Testis (tissue), 3 donors: ENCODE data around the gene SPRY4. TPM values are rescaled to one million over a fixed set of nuclear protein-coding genes. Genes with fewer than 3 reads are reported as not detected.

Source experiments
- DNase-seq: peaks from one replicate; pipeline ENCODE4 v3.0.0-alpha.2; 2019
- H3K27ac ChIP-seq, 2 donors: fragments of 200-600 bp; sonication (generic); one replicate each; pipeline ENCODE4 v1.5.1; 2019
- H3K27me3 ChIP-seq: fragments of 200-600 bp; sonication (generic); one replicate; pipeline ENCODE4 v1.5.1; 2019
- H3K36me3 ChIP-seq: fragments of 200-600 bp; sonication (generic); one replicate; pipeline ENCODE4 v1.5.1; 2017; ENCODE audit warnings: low read depth; ENCODE audit errors: missing control alignments
- H3K4me1 ChIP-seq: fragments of 200-600 bp; sonication (generic); one replicate; pipeline ENCODE4 v1.5.1; 2019
- H3K4me3 ChIP-seq, 2 donors: fragments of 200-600 bp; sonication (generic); one replicate each; pipeline ENCODE4 v1.5.1; 2017 to 2019
- H3K9me3 ChIP-seq: fragments of 200-600 bp; sonication (generic); one replicate; pipeline ENCODE4 v1.5.1; 2017
- CTCF ChIP-seq, 3 experiments: fragments of 450-650 bp in 2 of 3; fragments of 200-600 bp in 1 of 3; sonication (generic) in 1 of 3; IDR thresholded peaks; one replicate each; pipeline ENCODE4 v1.5.1; 2016 to 2019; ENCODE audit warnings: antibody characterized with exemption in 3 of 3, mild to moderate bottlenecking in 2 of 3, moderate library complexity in 1 of 3
- POLR2A ChIP-seq: fragments of 450-650 bp; IDR thresholded peaks from one replicate; pipeline ENCODE4 v1.6.1; 2017; ENCODE audit warnings: antibody characterized with exemption, mild to moderate bottlenecking, moderate library complexity
- WGBS, 2 donors: methylation state at CpG; one replicate each; pipeline ENCODE4 v1.1.5; 2018; 5-methylcytosine and 5-hydroxymethylcytosine counted together
- intact Hi-C: fragments of 100-400 bp; cut with DNase I; formaldehyde crosslinking; loops from one replicate; pipeline ENCODE4 v1.15.1; 2023; ENCODE audit warnings: low total_unique reads
- polyA plus RNA-seq: library from polyadenylated mRNA; stranded (reverse); fragments of 350-450 nt; fragmentation: Illumina TruSeq; extraction: RNeasy Lipid Tissue Mini Kit (QIAGEN cat#74804); gene quantifications from one replicate; pipeline ENCODE4 v1.2.3, GENCODE V29; 2014; ENCODE audit warnings: low read depth, low replicate concordance; ENCODE audit not compliant: insufficient read depth
- total RNA-seq, 2 donors: library from RNA; depleted of rRNA; stranded (reverse); fragments of >200 nt; gene quantifications; one replicate each; pipeline ENCODE4 v1.2.3, GENCODE V29; 2016

The SPRY4 gene
- total and polyA plus RNA-seq, 3 donors from 2014 or later = 3.8 to 7.2 (median 5.3) TPM

- no peak overlapping the region for H3K4me3 ChIP-seq
- no peaks in the 10 kb centered on the region for H3K4me1 ChIP-seq
- WGBS, 2 donors = 80 to 95% methylated on average over 6 of the region's 6 CpGs
- no peak overlapping the region for H3K27ac ChIP-seq
- DNase-seq = no peak
- no peaks in the 10 kb centered on the region for H3K36me3 ChIP-seq
- TF ChIP-seq CTCF (IDR thresholded peaks at IDR 0.05) (no peak), POLR2A (no peak)
- H3K9me3 ChIP-seq = no peaks in the 10 kb centered on the region
- intact Hi-C loops = no loop called here
- H3K27me3 ChIP-seq = no peaks in the 10 kb centered on the region
Observed at GRCh38 chr5:142315096-142315900, 9.5 kb downstream of the SPRY4 start.

GRCh38 chr5:142314606-142315005, 10.2 kb downstream of the SPRY4 start:
- no peaks in the 10 kb centered on the region for H3K4me1 ChIP-seq
- WGBS, 2 donors = 80 to 90% methylated on average over 1 to 18 of the region's 18 CpGs
- TF ChIP-seq POLR2A (no peak), CTCF (IDR thresholded peaks at IDR 0.05) (no peak)
- no peaks in the 10 kb centered on the region for H3K27me3 ChIP-seq
- DNase-seq = no peak
- H3K27ac ChIP-seq = no peak overlapping the region
- no peaks in the 10 kb centered on the region for H3K9me3 ChIP-seq
- intact Hi-C loops = no loop called here
- no peak overlapping the region for H3K4me3 ChIP-seq
- H3K36me3 ChIP-seq = no peaks in the 10 kb centered on the region

GRCh38 chr5:142314109-142314508, 10.7 kb downstream of the SPRY4 start:
- no peaks in the 10 kb centered on the region for H3K36me3 ChIP-seq
- 79 to 90% methylated on average over 14 to 20 of the region's 20 CpGs for WGBS, 2 donors
- TF ChIP-seq CTCF (IDR thresholded peaks at IDR 0.05) (no peak), POLR2A (no peak)
- intact Hi-C loops = no loop called here
- H3K4me1 ChIP-seq = no peaks in the 10 kb centered on the region
- no peaks in the 10 kb centered on the region for H3K27me3 ChIP-seq
- no peak overlapping the region for H3K27ac ChIP-seq
- H3K4me3 ChIP-seq = no peak overlapping the region
- H3K9me3 ChIP-seq = no peaks in the 10 kb centered on the region
- DNase-seq = no peak

- Histone ChIP-seq H3K27ac (no peak overlapping the region), H3K4me1 (no peaks in the 10 kb centered on the region)
- intact Hi-C loops = no loop called here
Observed at GRCh38 chr5:142313682-142314081, 11.1 kb downstream of the SPRY4 start.

More at GRCh38 chr5:142313682-142314081, 11.1 kb downstream of the SPRY4 start:
- Histone ChIP-seq H3K9me3 (no peaks in the 10 kb centered on the region), H3K36me3 (no peaks in the 10 kb centered on the region), H3K4me3 (no peak overlapping the region), H3K27me3 (no peaks in the 10 kb centered on the region)
- no peak for TF ChIP-seq POLR2A
- no peak for TF ChIP-seq CTCF (IDR thresholded peaks at IDR 0.05)
- no peak for DNase-seq
- WGBS, 2 donors = 45 to 71% methylated on average over 4 of the region's 4 CpGs
